Renal cortex interstitium (tissue), 11 donors: ENCODE measurements around the gene KIZ. TPM values are rescaled to one million over a fixed set of nuclear protein-coding genes. Genes with fewer than 3 reads are reported as not detected.
"Not testable (repeated sequence)": the region's sequence is repeated elsewhere in the genome, so short reads cannot be mapped to it uniquely, and the experiment has no call there.

ENCODE experiments used
- DNase-seq, 11 donors: peaks; one replicate each; pipeline ENCODE4 v3.0.0-alpha.2; 2013; ENCODE audit warnings: low read depth in 9 of 11, low spot score in 4 of 11; ENCODE audit errors: extremely low read depth in 1 of 11
- polyA plus RNA-seq, 3 donors: library from polyadenylated mRNA; unstranded; fragments of 120-200 nt; gene quantifications; one replicate each; pipeline ENCODE4 v1.2.1, GENCODE V29; 2013; ENCODE audit not compliant: insufficient read length in 3 of 3

Gene KIZ
- polyA plus RNA-seq, 3 donors, result 31.3 to 42.8 (median 38.9) TPM

DNA sequence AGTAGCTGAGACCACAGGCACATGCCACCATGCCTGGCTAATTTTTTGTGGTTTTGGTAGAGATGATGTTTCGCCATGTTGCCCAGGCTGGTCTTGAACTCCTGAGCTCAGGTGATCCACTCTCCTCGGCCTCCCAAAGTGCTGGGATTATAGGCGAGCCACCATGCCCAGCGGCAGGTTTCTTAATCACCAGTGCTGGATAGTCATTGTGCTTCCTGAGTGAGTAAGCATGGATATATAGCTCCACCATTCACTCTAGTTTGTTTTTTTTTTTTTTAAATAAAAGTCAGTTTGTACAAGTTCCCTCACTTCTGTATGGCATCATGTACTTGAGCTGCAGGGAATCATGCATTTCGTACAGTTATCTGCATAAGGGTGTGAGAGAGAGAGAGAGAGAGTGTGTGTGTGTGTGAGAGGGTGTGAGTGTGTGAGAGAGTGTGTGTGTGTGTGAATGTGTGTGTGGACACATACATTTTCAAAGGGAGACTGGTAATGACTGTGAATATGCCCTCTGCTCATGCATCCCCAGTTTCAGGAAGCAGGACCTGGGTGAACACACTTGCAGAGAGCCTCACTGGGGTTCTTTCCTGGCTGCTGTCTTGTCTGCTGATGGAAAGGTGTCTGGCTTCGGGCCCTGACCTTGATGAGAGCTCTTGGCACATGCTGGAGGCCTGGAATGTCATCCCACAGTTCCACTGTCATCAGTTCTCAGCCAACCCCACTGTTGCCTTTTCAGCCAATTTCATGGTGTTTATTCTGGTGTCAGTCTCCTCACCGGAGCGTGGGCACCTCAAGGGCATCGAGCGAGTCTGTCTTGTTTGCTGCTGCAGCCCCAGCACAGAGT lies 112.3 kb downstream of the KIZ start:
- DNase-seq, result no peak

- DNase-seq, result no peak
Measured at GRCh38 chr20:21238818-21239536, 113.1 kb downstream of the KIZ start.

DNA sequence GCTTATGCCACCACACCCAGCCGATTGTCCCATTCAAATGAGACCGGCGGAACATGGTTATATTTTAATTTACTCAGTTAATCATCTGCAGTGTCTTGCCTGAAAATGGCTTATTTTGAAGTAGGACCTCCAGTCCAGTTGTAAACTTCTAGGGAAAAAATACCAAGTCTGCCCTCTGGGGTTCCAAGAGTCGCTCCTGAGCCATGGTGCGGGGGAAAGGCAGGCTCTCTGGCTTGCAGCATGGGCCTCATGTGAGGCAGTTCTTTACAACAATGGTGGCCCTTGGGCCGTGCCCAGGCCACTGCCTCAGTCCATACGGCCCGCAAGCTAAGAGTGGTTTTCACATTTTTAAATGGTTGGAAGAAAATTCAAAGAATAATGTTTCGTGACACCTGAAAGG lies 114.5 kb downstream of the KIZ start:
- DNase-seq, result no peak

DNA sequence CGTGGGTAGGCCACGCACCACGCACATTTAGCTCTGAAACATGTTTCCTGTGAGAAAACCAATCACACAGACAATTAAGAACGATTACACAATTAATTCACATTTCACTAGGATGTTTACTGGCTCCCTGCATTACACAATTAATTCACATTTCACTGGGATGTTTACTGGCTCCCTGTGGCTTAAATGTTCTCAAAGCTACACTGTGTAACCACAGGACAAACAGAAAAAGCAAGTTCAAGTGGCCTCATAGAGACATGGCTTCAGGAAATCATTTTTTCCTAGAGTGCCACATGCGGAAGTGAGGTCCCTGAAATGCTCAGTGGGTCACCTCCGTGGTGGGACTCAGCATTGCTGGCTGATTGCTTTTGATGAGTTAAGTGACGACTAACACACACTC lies 115.5 kb downstream of the KIZ start:
- no peak for DNase-seq

DNA sequence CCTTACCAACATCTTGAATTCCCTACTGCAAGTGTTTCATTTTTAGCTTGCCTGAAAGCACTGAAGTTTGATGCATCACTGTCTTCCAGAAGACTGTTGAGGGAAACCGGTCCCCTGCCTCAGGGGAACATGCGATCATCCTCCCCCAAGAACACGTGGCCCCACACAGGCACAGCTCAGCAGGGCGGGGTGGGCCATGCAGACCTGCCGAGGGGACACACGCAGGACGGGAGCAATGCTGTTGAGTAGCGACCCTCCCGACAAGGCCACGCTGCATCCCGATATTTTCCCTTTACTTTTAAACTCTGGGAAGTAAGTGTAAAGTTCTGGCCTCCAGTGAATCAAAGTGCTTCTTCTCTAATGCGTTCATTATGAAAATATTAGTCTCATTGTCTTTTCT lies 117.9 kb downstream of the KIZ start:
- no peak for DNase-seq

GRCh38 chr20:21244808-21245207 lies 118.9 kb downstream of the KIZ start:
- no peak for DNase-seq

DNA sequence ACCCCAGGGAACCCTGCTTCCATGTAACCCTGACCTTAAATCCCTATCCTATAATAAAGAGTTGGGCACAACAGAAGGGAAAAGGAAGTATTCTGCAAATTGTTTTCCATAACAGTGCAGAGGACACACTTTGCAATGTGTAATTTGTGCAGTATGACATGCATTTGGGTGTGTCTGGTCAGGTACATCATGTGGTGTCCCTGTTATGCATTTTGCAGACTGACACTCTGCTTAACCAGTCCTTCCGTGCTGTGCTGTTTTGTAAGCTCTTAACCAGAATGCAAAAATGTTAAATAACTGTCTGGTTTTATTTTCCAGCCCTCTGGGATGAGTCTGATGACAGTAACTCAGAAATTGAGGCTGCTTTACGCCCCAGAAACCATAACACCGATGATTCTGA lies 120.3 kb downstream of the KIZ start:
- DNase-seq, result no peak

DNA sequence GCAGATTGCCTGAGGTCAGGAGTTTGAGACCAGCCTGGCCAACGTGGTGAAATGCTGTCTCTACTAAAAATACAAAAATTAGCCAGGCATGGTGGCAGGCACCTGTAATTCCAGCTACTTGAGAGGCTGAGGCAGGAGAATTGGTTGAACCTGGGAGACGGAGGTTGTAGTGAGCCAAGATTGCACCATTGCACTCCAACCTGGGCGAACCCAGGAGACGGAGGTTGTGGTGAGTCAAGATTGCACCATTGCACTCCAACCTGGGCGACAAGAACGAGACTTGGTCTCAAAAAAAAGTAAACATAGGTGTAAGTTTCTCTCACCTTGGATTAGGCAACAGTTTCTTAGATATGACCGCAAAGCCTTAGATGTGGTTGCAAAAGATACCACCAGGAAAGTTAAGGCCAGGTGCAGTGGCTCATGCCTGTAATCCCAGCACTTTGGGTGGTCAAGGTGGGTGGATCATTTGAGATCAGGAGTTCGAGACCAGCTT lies 121.8 kb downstream of the KIZ start:
- DNase-seq, result not testable (repeated sequence)

GRCh38 chr20:21251278-21251677 lies 125.4 kb downstream of the KIZ start:
- no peak for DNase-seq

- no peak for DNase-seq
Measured at GRCh38 chr20:21257192-21257591, 131.3 kb downstream of the KIZ start.

- no peak for DNase-seq
Measured at GRCh38 chr20:21258411-21258810, 132.5 kb downstream of the KIZ start.

DNA sequence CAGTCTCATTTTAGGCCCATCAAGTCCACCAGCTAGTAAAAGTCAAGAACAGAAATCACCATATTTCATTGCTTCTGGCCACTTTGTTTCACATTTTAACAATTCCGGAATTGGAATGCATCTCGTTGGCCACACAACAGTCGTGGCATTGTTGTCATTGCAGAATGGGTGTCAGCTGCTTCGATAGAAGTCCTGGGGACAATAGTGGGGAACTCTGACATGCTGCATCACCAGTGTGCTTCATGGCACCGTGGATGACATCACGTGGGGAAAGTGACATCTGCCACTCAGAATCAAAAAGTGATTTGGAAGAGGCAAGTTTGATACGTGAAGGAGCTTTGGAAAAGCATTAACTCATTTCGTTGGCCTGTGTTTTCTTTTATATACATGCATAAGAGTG lies 133.5 kb downstream of the KIZ start:
- DNase-seq, result no peak

DNA sequence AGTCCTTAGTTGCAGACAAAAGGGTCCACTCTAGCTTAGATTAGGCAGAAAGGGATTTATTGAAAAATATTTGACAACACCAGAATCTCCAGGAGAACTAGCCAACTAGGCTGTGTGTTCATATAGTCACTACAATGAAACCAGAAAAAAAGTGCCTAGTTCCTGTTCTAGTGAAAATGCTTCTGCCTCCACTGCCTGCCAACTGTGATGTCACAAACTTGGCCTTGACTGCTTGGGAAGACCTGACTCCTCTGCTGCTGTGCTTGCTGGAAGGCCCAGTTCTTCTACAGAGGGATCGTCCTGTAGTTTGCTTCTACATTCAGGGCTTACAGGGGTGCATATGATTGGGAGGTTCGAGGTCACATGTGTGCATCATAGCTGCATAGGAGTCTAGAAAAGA lies 136.9 kb downstream of the KIZ start:
- no peak for DNase-seq

- DNase-seq, result no peak
Measured at GRCh38 chr20:21265261-21266190, 139.6 kb downstream of the KIZ start.

DNA sequence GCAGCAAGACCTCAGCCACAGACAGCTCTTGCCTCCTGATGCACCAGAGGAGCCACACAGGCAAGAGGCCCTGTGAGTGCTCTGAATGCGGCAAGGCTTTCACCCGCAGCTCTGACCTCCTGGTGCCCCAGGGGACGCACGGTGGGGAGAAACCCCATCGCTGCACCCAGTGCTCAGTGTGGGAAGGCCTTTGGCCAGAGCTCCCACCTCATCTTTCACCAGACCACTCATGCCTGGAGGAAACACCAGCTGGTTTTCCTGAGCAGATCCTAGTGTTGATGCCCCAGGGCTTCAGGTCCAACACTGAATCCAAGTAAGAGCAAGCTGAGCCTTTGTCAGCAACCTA lies 140.3 kb downstream of the KIZ start:
- no peak for DNase-seq

- no peak for DNase-seq
Measured at GRCh38 chr20:21269772-21270171, 143.9 kb downstream of the KIZ start.

DNA sequence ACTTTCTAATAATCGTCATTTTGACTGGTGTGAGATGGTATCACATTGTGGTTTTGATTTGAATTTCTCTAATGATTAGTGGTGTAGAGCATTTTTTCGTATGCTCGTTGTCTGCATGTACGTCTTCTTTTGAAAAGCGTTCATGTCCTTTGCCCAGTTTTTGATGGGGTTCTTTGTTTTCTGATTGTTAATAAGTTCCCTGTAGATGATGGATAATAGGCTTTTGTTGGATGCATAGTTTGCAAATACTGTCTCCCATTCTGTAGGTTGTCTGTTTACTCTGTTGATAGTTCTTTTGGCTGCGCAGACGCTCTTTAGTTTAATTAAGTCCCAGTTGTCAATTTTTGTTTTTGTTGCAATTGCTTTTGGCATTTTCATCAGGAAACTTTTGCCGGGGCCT lies 144.9 kb downstream of the KIZ start:
- DNase-seq, result no peak

DNA sequence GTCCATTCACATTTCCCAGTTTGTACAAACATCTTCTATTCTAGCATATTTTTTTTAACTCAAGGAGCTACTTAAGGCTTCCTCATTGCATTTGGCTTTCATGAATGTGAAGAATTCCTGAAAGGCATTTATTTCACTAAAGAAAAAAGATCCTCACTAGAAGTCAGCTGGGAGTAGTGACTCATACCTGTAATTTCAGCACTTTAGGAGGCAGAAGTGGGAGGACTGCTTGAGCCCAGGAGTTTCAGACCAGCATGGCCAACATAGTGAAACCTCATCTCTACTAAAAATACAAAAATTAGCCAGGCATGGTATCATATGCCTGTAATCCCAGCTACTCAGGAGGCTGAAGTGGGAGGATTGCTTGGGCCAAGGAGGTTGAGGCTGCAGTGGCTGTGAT lies 146.4 kb downstream of the KIZ start:
- no peak for DNase-seq

- DNase-seq, result no peak
Measured at GRCh38 chr20:21272679-21273078, 146.8 kb downstream of the KIZ start.
